Tibial nerve (tissue), 3 donors: ENCODE data around the gene SLC7A5.

Source experiments
- CTCF ChIP-seq, 5 experiments: fragments of 200-600 bp in 3 of 5; fragments of 450-650 bp in 2 of 5; sonication (generic) in 3 of 5; IDR thresholded peaks; one replicate each; pipeline ENCODE4 v1.5.1; 2016 to 2019; ENCODE audit warnings: antibody characterized with exemption in 5 of 5, mild to moderate bottlenecking in 3 of 5, moderate library complexity in 2 of 5
- POLR2A ChIP-seq, 2 donors: fragments of 450-650 bp; IDR thresholded peaks; one replicate each; pipeline ENCODE4 v1.6.1; 2017; ENCODE audit warnings: antibody characterized with exemption in 2 of 2, mild to moderate bottlenecking in 2 of 2, moderate library complexity in 2 of 2

GRCh38 chr16:87845213-87845612 lies 24.1 kb downstream of the SLC7A5 start:
- TF ChIP-seq POLR2A (IDR thresholded peaks at IDR 0.05) (no peak), CTCF (IDR thresholded peaks at IDR 0.05) (no peak)
